Astrocyte (in vitro differentiated cells and primary cell): ENCODE measurements around the gene RBBP8NL.

ENCODE experiments used
- CTCF ChIP-seq: IDR thresholded peaks from 2 replicates; pipeline ENCODE4 v1.5.1; 2011; ENCODE audit warnings: low read depth, mild to moderate bottlenecking, inconsistent platforms, low read length, moderate library complexity; ENCODE audit not compliant: insufficient read depth
- EZH2 ChIP-seq: IDR thresholded peaks from 2 replicates; pipeline ENCODE4 v1.6.1; 2012; ENCODE audit warnings: mild to moderate bottlenecking, low read length, inconsistent platforms; ENCODE audit not compliant: insufficient read depth

- TF ChIP-seq CTCF (no peak), EZH2 (no peak)
Measured at GRCh38 chr20:62361799-62362589, 65.3 kb downstream of the RBBP8NL start.
